DMS114 treated with DMSO at 0.1 percent for 48 hours (cell line): ENCODE data around the gene MROH9.

ENCODE experiments used
- DNase-seq: peaks from one replicate; lab custom pipeline; 2025; ENCODE audit not compliant: unreplicated experiment; lab: John Stamatoyannopoulos, UW

Gene MROH9

DNA sequence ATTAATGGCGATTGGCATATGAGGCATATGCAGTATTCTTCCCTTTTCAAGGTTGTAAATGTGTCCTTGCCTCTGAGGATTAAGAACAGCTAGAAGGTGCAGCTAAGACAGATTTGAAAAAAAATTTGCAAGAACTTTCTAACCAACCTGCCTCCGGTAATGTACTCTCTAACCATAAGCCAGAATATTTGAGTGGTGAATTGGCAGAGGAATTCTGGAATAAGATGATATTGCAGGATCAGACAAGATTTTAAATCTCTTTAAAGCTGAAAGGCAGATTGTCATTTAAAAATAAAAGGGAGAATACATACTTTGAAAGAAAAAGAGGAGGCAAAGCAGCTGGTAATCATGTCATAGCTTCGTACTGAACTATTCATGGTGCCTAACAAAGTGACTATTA, 29.2 kb downstream of the MROH9 start:
- DNase-seq, result no peak

DNA sequence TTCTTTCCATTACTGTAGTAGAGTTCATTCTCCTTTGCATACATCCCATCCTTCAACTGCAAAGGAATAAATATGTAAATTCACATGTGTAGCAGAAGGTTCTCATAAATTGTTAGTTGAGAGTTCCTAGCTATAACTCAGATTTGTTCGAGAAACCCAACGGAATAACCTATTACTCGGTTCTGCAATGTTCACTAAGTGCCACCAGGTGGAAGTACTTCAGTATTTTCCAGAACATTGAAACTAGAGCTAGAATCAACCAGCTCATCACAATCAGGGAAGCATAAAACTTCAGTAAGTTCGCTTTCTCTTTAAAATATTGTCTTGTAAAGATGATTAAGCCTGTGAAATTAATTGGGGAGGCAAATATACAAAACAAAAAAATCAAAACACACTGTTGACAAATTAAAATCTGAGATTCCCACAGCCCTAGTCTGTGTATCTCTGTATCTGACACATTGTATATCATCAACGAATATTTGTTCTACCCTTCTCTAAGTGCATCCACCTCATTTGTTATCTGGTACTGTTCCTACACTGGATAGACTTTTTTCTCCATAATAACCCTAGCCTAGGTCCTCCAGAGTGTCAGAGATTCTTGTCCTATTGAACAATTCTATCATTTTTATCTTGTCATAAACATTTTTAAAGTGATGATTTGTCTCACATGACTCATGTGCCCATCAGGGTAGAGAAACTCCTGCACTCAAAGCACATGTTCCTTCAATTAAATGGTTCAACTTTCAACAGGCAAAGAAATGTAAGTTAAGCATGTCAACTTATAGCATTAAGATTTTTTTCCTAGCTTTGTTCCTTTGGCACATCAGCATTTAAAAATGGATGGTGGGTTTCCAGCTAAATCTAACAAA, 31.9 kb downstream of the MROH9 start:
- peak; percentile 42 for DNase-seq

DNA sequence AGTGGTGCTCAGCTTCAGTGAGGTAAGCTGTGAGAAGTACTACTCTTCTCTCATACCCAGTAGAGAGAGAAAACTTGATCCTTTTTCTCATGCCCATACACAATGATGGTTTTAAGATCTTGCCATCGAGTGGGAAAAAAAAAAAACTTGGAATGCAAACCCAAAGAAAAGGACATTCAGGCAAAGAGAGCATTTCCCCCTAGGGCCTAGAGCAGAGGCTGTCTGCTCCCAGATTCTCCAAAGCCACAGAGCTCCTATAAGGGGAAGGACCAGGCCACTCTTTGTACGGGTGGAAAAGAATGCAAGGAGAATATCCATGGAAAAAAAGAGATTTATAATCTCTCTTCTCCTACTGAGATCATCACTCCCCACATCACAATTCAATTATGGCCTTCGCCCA, 34.9 kb downstream of the MROH9 start:
- no peak for DNase-seq

GRCh38 chr1:170978371-170978910, 43.1 kb downstream of the MROH9 start:
- no peak for DNase-seq

- no peak for DNase-seq
Measured at GRCh38 chr1:170985406-170985805, 50.1 kb downstream of the MROH9 start.

DNA sequence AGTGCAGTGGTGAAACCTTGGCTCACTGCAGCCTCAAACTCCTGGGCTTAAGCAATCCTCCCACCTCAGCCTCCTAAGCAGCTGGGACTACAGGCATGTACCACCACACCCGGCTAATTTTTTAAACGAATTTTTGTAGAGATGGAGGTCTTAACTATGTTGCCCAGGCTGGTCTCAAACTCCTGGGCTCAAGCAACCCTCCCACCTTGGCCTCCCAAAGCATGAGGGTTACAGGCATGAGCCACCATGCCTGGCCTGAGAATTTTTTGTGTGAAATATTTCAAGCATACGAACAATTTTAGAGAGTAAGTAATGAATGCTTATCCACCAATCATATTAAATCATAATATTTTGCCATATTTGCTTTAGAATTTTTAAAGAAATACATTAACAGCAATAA, 51.6 kb downstream of the MROH9 start:
- DNase-seq, result no peak

DNA sequence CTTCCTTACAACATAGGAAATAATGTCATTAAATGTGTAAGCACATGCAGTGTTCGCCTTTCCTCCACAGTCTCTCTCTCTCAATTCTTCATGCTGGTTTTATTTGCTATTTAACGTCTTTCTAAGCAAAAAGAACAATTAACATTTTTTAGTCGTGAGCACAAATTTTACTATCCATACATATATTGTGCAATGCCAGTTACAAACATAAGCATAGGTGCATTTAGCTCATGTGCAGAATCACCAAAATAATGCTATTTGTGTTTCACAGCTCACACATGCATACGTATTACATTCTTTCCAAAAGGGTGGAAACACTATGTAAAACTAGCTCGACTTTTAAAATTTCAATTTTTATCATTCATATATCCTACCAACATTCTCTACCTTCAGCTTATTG, 52.1 kb downstream of the MROH9 start:
- DNase-seq, result no peak

DNA sequence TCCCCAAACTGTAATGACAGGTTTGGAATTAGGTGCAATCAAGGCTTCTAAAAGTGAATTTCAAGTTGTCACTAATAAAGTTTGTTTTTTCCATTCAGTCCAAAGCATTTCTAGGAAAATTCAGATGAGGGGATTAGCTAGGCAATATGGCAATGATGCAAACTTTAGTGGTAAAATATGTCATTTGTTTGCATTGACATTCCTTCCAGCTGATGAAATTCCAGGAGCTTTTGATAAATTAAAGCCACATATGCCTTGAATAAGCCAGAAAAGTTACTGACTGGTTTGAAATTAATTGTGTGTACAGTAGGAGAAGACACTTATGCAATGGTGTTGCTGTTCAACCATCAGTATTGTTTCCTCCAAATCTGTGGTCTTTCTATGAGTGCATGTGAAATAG, 57.8 kb downstream of the MROH9 start:
- DNase-seq, result no peak

GRCh38 chr1:170993717-170994116, 58.4 kb downstream of the MROH9 start:
- no peak for DNase-seq

- no peak for DNase-seq
Measured at GRCh38 chr1:171014880-171015279, 79.5 kb downstream of the MROH9 start.

DNA sequence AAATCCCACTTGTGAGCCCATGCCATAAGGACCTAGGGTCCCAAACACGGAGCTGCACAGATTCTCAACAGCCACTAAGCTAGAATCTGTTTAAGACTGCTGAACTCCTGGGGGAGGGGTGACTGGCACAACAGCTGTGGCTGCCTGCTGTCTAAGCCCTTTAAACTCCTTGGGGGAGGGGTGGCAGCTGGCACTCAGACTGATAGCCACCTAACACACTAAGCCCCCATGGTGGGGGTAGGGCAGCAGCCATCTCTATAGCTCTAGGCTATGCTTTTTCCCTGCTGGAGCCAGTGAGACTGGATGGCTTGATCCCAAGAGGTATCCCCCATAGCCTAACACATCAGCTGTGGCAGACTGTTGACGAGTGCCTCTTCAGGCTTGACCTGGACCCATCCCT, 82.1 kb downstream of the MROH9 start:
- no peak for DNase-seq

GRCh38 chr1:171019971-171020370, 84.6 kb downstream of the MROH9 start:
- no peak for DNase-seq

DNA sequence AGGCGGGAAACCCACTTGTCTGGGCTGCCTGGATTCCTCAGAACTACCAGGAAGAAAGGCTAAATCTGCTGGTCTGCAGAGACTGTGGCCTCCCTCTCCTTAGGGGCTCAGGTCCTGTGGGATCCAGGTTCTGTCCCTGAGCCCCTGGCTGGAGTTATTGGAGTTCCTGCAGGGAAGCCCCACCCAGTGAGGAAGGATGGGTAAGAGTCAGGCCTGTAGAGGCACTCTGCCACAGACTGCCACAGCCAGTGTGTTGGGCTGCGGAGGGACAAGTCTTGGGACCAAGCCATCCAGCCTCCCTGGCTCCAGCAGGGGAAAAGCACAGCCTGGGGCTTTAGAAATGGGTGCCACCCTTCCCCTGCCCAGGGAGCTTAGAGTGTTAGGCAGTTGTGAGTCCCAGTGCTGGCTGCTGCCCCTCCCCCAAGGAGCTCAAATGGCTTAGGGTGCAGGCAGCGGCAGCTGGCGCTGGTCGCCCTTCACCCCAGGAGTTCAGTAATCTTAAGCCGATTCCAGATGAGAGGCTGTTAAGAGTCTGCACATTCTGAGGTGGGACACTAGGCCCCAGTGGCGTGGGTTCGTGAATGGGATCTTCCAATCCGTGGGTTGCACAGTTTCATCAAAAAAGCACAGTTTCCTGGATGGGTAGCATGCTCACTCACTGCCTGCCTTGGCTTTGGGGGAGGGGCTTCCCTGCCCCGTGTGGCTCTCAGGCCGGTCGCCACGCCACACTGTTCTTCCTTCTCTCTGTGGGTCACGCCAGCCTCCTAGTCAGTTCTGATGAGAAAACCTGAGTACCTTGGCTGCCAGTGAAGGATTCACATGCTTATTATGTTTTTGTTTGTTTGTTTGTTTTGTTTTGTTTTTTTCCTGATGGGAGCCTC, 97.7 kb downstream of the MROH9 start:
- DNase-seq, result no peak

- no peak for DNase-seq
Measured at GRCh38 chr1:171037626-171038025, 102.3 kb downstream of the MROH9 start.

- no peak for DNase-seq
Measured at GRCh38 chr1:171038284-171038683, 103.0 kb downstream of the MROH9 start.

DNA sequence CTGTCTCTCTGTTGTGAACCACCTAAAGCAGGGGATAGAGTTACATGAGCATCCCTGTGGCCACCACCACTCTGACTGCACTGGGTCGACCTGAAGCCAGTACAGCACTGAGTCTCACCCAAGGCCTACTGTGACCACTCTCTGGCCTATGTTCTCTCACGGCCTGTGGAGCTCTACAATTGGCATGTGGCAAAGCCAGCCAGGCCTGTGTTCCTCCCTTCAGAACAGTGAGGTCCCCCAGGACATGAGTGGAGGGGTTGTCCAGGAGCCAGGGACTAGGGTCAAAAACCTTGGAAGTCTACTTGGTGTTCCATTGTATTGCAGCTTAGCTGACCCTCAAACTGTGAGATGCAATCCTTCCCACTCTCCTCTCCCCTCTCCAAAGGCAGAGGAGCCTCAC, 112.7 kb downstream of the MROH9 start:
- no peak for DNase-seq

DNA sequence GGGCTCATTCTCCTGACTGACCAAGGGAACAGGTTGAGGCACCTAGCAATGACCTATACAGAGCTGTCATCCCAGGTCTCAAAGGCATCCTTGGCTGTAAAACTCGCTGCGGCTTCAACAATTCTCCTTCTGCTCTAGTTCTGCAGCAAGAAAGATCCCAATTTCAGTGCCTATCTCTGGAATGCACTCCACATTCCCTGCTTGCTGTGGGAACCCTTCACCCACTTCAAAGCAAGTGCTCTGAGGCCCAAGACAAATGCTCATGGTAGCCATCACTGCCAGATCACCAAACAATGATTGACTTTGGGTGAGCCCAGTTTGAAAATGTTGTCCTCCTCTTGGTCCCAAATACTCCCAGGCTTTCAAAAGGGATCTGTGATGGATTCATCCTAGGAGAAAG, 117.6 kb downstream of the MROH9 start:
- no peak for DNase-seq

DNA sequence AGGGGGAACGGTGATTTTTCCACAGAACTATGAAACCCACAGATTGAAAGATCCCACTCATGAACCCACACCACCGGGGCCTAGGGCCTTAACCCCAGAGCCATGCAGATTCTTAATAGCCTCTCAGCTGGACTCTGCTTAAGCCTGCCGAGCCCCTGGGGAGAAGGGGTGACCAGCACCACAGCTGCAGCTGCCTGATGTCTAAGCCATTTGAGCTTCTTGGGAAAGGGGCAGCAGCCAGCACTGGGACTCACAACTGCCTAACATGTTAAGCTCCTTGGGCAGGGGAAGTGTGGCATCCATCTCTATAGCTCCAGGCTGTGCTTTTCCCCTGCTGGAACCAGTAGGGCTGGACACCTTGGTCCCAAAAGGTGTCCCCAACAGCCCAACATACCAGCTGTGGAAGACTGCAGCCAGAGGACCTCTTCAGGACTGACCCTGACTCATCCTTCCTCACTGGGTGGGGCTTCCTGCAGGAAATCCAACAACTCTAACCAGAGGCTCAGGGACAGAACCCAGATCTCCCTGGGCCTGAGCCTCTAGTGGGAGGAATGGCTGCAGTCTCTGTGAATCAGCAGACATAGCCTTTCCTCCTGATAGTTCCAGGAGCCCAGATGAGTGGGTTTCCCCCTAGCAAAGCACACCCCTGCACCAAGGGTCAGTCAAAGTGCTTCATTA, 120.8 kb downstream of the MROH9 start:
- DNase-seq, result no peak

DNA sequence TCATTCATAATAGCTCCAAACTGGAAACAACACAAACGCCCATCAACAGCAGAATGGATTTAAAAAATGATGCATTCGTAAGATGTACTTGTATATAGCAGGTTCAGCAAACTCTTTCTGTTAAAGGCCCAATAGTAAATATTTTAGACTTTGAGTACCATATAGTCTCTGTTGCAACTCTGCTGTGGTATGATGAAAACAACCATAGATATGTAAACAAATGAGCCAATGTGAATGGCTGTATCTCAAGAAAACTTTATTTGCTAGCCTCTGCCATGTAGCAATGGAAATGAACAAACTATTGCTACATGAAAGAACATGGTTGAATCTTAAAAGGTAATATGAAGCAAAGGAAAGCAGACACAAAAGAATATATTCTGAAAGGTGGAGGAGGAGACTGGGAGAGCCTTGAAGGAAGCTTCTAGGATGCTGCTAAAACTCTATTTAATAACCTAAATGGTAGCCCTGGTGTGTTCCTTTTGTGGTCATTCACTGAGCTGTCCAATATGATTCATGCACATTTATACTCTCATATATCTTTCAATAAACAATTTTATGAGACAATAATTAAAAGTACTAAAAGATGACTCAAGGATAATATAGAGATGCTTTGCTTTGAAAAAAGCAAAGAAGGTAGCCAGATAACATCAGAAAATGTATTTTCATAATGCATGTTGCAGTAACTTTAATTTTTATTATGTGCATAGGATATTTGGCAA, 126.2 kb downstream of the MROH9 start:
- no peak for DNase-seq

DNA sequence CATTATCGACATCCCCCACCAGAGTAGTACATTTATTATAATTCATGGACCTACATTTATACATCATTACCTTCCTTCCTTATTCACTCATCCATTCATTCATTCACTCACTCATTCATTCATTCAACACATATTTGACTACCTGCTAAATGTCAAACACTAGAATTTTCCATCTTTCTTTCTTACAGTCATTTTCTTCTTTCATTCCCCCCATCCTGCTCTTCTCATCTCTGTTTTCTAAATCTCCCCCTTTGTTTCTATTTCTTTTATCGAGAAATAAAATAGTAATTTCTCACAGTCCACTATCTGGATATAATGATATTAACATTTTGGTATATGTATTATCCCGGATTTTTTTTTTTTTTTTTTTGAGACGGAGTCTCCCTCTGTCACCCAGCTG, 127.6 kb downstream of the MROH9 start:
- DNase-seq, result no peak

GRCh38 chr1:171075041-171075440, 139.7 kb downstream of the MROH9 start:
- no peak for DNase-seq
